H1 (cell line): ENCODE results near the gene VWA2. TPM values are rescaled to one million over a fixed set of nuclear protein-coding genes. Genes with fewer than 3 reads are reported as not detected.

ENCODE experiments used
- CTCF ChIA-PET: fragments of 300-600 bp; sonication (Branson Sonifier 250); formaldehyde crosslinking; loops from one replicate; lab custom pipeline; 2021; ENCODE audit not compliant: partially characterized antibody; lab: Charles Lee
- POLR2A ChIA-PET: fragments of 300-600 bp; sonication (Branson Sonifier 250); formaldehyde crosslinking; loops from one replicate; lab custom pipeline; 2021; ENCODE audit warnings: inconsistent platforms; ENCODE audit not compliant: partially characterized antibody; lab: Charles Lee
- DNase-seq, 2 experiments: peaks; one replicate each; pipeline versions ENCODE4 v3.0.0 to v3.0.0-alpha.2; 2010 to 2022; ENCODE audit warnings: low spot score in 2 of 2, low read depth in 1 of 2, mixed read lengths in 1 of 2
- FAIRE-seq: peaks from 2 replicates; lab custom pipeline; 2011; peaks lifted over from hg19 to GRCh38; lab: Jason Lieb, UNC
- H2AFZ ChIP-seq: 2 replicates; pipeline ENCODE4 v1.8.1; 2012; ENCODE audit warnings: low read length, inconsistent platforms
- H2AK5ac ChIP-seq: 2 replicates; pipeline ENCODE4 v1.6.1; 2013; ENCODE audit warnings: low read depth, low read length
- H2BK120ac ChIP-seq: replicated peaks from 2 replicates; pipeline ENCODE3; 2013; ENCODE audit warnings: low read depth, low read length, inconsistent platforms
- H2BK12ac ChIP-seq: 2 replicates; pipeline ENCODE4 v1.6.1; 2013; ENCODE audit warnings: low read depth, low read length
- H2BK15ac ChIP-seq: 2 replicates; pipeline ENCODE4 v1.6.1; 2013; ENCODE audit warnings: low read length
- H2BK20ac ChIP-seq: 2 replicates; pipeline ENCODE4 v1.6.1; 2013; ENCODE audit warnings: low read length
- H2BK5ac ChIP-seq: 2 replicates; pipeline ENCODE4 v1.6.1; 2013; ENCODE audit warnings: low read depth, low read length
- H3K14ac ChIP-seq: 2 replicates; pipeline ENCODE4 v1.6.1; 2013; ENCODE audit warnings: inconsistent platforms; ENCODE audit not compliant: insufficient read length
- H3K18ac ChIP-seq: 2 replicates; pipeline ENCODE4 v1.6.1; 2013; ENCODE audit warnings: low read length; ENCODE audit errors: extremely low read depth
- H3K23ac ChIP-seq: 2 replicates; pipeline ENCODE4 v1.6.1; 2013; ENCODE audit warnings: inconsistent platforms; ENCODE audit not compliant: insufficient read length
- H3K23me2 ChIP-seq: 2 replicates; pipeline ENCODE4 v1.6.1; 2013; ENCODE audit warnings: low read depth, low read length
- H3K27ac ChIP-seq: 2 replicates; pipeline ENCODE4 v1.6.1; 2011; ENCODE audit warnings: low read depth, low read length, inconsistent platforms
- H3K27me3 ChIP-seq, 4 experiments: replicated peaks in 1 of 4; 1 replicate in 1 of 4; 2 replicates in 3 of 4; pipeline versions ENCODE4 v1.6.1 to v1.8.1; 2011 to 2013; ENCODE audit warnings: low read length in 3 of 4, mild to moderate bottlenecking in 3 of 4, inconsistent platforms in 2 of 4, mixed read lengths in 2 of 4, moderate library complexity in 1 of 4; ENCODE audit not compliant: control insufficient read depth in 3 of 4, insufficient read depth in 3 of 4; ENCODE audit errors: extremely low read depth in 1 of 4
- H3K36me3 ChIP-seq, 4 experiments: 2 replicates each; pipeline versions ENCODE4 v1.6.1 to v1.8.1; 2011 to 2013; ENCODE audit warnings: mild to moderate bottlenecking in 4 of 4, low read length in 3 of 4, moderate library complexity in 2 of 4, control low read depth in 1 of 4, inconsistent platforms in 1 of 4; ENCODE audit not compliant: insufficient read depth in 4 of 4, control insufficient read depth in 2 of 4
- H3K4ac ChIP-seq: replicated peaks from 2 replicates; pipeline ENCODE3; 2013; ENCODE audit warnings: low read length, low read depth, mixed read lengths, inconsistent platforms; ENCODE audit not compliant: insufficient read length
- H3K4me1 ChIP-seq, 4 experiments: replicated peaks in 1 of 4; 1 replicate in 1 of 4; 2 replicates in 3 of 4; pipeline versions ENCODE4 v1.6.1 to v1.8.1; 2011 to 2013; ENCODE audit warnings: low read length in 3 of 4, inconsistent platforms in 2 of 4, mixed read lengths in 1 of 4; ENCODE audit not compliant: insufficient read depth in 4 of 4, control insufficient read depth in 3 of 4
- H3K4me2 ChIP-seq, 2 experiments: 2 replicates each; pipeline versions ENCODE4 v1.6.1 to v1.8.1; 2011 to 2013; ENCODE audit warnings: low read depth in 2 of 2, low read length in 2 of 2, control low read depth in 1 of 2, inconsistent platforms in 1 of 2, mild to moderate bottlenecking in 1 of 2; ENCODE audit not compliant: insufficient read depth in 1 of 2
- H3K4me3 ChIP-seq, 4 experiments: fragments of 200-600, 300-600 bp in 1 of 4; sonication (generic), shearing (Covaris generic), sonication (Bioruptor Twin) in 1 of 4; 2 replicates each; pipeline versions ENCODE4 v1.5.1 to v1.8.1; 2011 to 2016; ENCODE audit warnings: low read length in 4 of 4, low read depth in 3 of 4, control low read depth in 2 of 4, inconsistent platforms in 2 of 4, mild to moderate bottlenecking in 2 of 4, mixed read lengths in 1 of 4, moderate library complexity in 1 of 4; ENCODE audit not compliant: insufficient read depth in 2 of 4; ENCODE audit errors: extremely low read depth in 1 of 4
- H3K56ac ChIP-seq: replicated peaks from 2 replicates; pipeline ENCODE3; 2013; ENCODE audit warnings: low read depth, mild to moderate bottlenecking, mixed read lengths, low read length, inconsistent platforms; ENCODE audit not compliant: insufficient read length
- H3K79me1 ChIP-seq: 2 replicates; pipeline ENCODE4 v1.6.1; 2013; ENCODE audit warnings: low read depth, low read length, control low read depth
- H3K79me2 ChIP-seq, 2 experiments: 2 replicates each; pipeline versions ENCODE4 v1.6.1 to v1.8.1; 2012 to 2013; ENCODE audit warnings: low read length in 2 of 2, mild to moderate bottlenecking in 2 of 2, inconsistent platforms in 1 of 2; ENCODE audit not compliant: insufficient read depth in 2 of 2, control insufficient read depth in 1 of 2
- H3K9ac ChIP-seq, 4 experiments: replicated peaks in 1 of 4; 1 replicate in 1 of 4; 2 replicates in 3 of 4; pipeline versions ENCODE4 v1.6.1 to v1.8.1; 2011 to 2013; ENCODE audit warnings: low read depth in 3 of 4, low read length in 3 of 4, control low read depth in 2 of 4, mild to moderate bottlenecking in 2 of 4, moderate library complexity in 2 of 4, inconsistent platforms in 1 of 4; ENCODE audit errors: extremely low read depth in 1 of 4
- H3K9me3 ChIP-seq, 2 experiments: 2 replicates each; pipeline versions ENCODE4 v1.6.1 to v1.8.1; 2012 to 2013; ENCODE audit warnings: mild to moderate bottlenecking in 2 of 2, moderate library complexity in 2 of 2, control low read depth in 1 of 2, inconsistent platforms in 1 of 2, low read depth in 1 of 2, low read length in 1 of 2, mixed read lengths in 1 of 2; ENCODE audit not compliant: insufficient read depth in 2 of 2
- H4K20me1 ChIP-seq, 2 experiments: replicated peaks in 1 of 2; 2 replicates each; pipeline versions ENCODE3 to v1.8.1; 2011 to 2013; ENCODE audit warnings: inconsistent platforms in 2 of 2, low read length in 2 of 2, mild to moderate bottlenecking in 1 of 2; ENCODE audit not compliant: insufficient read depth in 2 of 2, control insufficient read depth in 1 of 2
- H4K5ac ChIP-seq: 2 replicates; pipeline ENCODE4 v1.6.1; 2013; ENCODE audit warnings: low read length, low read depth, mixed read lengths, inconsistent platforms; ENCODE audit not compliant: insufficient read length
- H4K8ac ChIP-seq: 2 replicates; pipeline ENCODE4 v1.8.0; 2013; ENCODE audit warnings: mild to moderate bottlenecking, moderate library complexity, low read length, inconsistent platforms; ENCODE audit not compliant: insufficient read depth; ENCODE audit errors: extremely low read depth
- H4K91ac ChIP-seq: replicated peaks from 2 replicates; pipeline ENCODE3; 2013; ENCODE audit warnings: low read length, mixed read lengths, inconsistent platforms; ENCODE audit not compliant: insufficient read length
- CBX8 ChIP-seq: fragments of 300-800, 300-1000 bp; sonication (generic); IDR thresholded peaks from 2 replicates; pipeline ENCODE4 v1.7.1; 2016; ENCODE audit warnings: low read depth, low read length, borderline replicate concordance
- CHD2 ChIP-seq: IDR thresholded peaks from 2 replicates; pipeline ENCODE4 v1.6.1; 2012; ENCODE audit warnings: low read length, improper control_type of control experiment
- EP300 ChIP-seq, 2 experiments: IDR thresholded peaks; 1 replicate in 1 of 2; 2 replicates in 1 of 2; pipeline ENCODE4 v1.6.1; 2011 to 2012; ENCODE audit warnings: low read depth in 2 of 2, low read length in 2 of 2, mild to moderate bottlenecking in 2 of 2, borderline replicate concordance in 1 of 2, inconsistent platforms in 1 of 2, moderate library complexity in 1 of 2
- FOSL1 ChIP-seq: IDR thresholded peaks from 2 replicates; pipeline ENCODE4 v1.6.1; 2011; ENCODE audit warnings: mild to moderate bottlenecking, low read depth, low read length, moderate library complexity; ENCODE audit not compliant: insufficient read depth
- JUN ChIP-seq: IDR thresholded peaks from 2 replicates; pipeline ENCODE4 v1.6.1; 2011; ENCODE audit warnings: low read depth, mild to moderate bottlenecking, improper control_type of control experiment, low read length
- JUND ChIP-seq: IDR thresholded peaks from 2 replicates; pipeline ENCODE4 v1.6.1; 2011; ENCODE audit warnings: mild to moderate bottlenecking, improper control_type of control experiment, low read length
- KDM5A ChIP-seq: fragments of 200-600 bp; IDR thresholded peaks from 2 replicates; pipeline ENCODE4 v1.7.1; 2012; ENCODE audit warnings: mild to moderate bottlenecking, low read length, inconsistent platforms, mixed read lengths
- MAX ChIP-seq: IDR thresholded peaks from 2 replicates; pipeline ENCODE4 v1.6.1; 2012; ENCODE audit warnings: inconsistent platforms
- NRF1 ChIP-seq: IDR thresholded peaks from 2 replicates; pipeline ENCODE4 v1.6.1; 2011; ENCODE audit warnings: mild to moderate bottlenecking, low read depth, low read length, improper control_type of control experiment
- RBBP5 ChIP-seq: IDR thresholded peaks from 2 replicates; pipeline ENCODE4 v1.7.1; 2012; ENCODE audit warnings: low read depth, mild to moderate bottlenecking, inconsistent platforms, low read length, moderate library complexity, borderline replicate concordance
- RXRA ChIP-seq: IDR thresholded peaks from 2 replicates; pipeline ENCODE4 v1.6.1; 2011; ENCODE audit warnings: low read depth, mild to moderate bottlenecking, low read length, moderate library complexity; ENCODE audit not compliant: insufficient read depth
- SRF ChIP-seq: IDR thresholded peaks from 2 replicates; pipeline ENCODE4 v1.6.1; 2011; ENCODE audit warnings: mild to moderate bottlenecking, low read depth, low read length, moderate library complexity
- TAF1 ChIP-seq: IDR thresholded peaks from 2 replicates; pipeline ENCODE4 v1.6.1; 2011; ENCODE audit warnings: mild to moderate bottlenecking, low read depth, low read length
- TEAD4 ChIP-seq: IDR thresholded peaks from 2 replicates; pipeline ENCODE4 v1.6.1; 2012; ENCODE audit warnings: low read depth, low read length, inconsistent platforms, mixed read lengths
- ZNF274 ChIP-seq: IDR thresholded peaks from 2 replicates; pipeline ENCODE4 v1.7.0; 2012; ENCODE audit warnings: low read length, borderline replicate concordance; ENCODE audit errors: extremely low read depth
- WGBS, 2 experiments: shearing (Covaris generic) in 1 of 2; methylation state at CpG; one replicate each; pipeline versions ENCODE4 v1.1.6 to v1.1.7; 2013 to 2015; ENCODE audit warnings: low lambda C conversion rate in 2 of 2, mixed read lengths in 2 of 2, inconsistent platforms in 1 of 2, low coverage in 1 of 2, missing lambda C conversion rate in 1 of 2; ENCODE audit not compliant: insufficient replicate concordance in 2 of 2, insufficient coverage in 1 of 2, insufficient read length in 1 of 2; ENCODE audit errors: extremely low coverage in 1 of 2, missing lambda C conversion rate in 1 of 2; 5-methylcytosine and 5-hydroxymethylcytosine counted together
- polyA plus RNA-seq, 7 experiments: library from polyadenylated mRNA; depleted of rRNA in 3 of 7; stranded (reverse) in 5 of 7; unstranded in 2 of 7; fragments of >200 nt in 5 of 7; fragments of 200-250 nt in 2 of 7; gene quantifications; 1 replicate in 5 of 7; 2 replicates in 1 of 7; 4 replicates in 1 of 7; pipeline versions ENCODE4 v1.2.1 to v1.2.3, GENCODE V29; 2011 to 2013; ENCODE audit warnings: missing spikeins in 2 of 7, mixed read lengths in 2 of 7
- total RNA-seq: library from RNA; stranded (reverse); fragmentation: NEBNext Ultra II Directional; extraction: Animal tissue kit (Norgen Biotek cat#: 25700); gene quantifications from 2 replicates; pipeline ENCODE4 v1.2.1, GENCODE V29; 2021

Gene VWA2
- total and polyA plus RNA-seq, 2 of the 8 experiments (the other 6 are each of a cell fraction or from before 2014, with no cell fraction given) = 2.8 to 2.9 TPM

DNA sequence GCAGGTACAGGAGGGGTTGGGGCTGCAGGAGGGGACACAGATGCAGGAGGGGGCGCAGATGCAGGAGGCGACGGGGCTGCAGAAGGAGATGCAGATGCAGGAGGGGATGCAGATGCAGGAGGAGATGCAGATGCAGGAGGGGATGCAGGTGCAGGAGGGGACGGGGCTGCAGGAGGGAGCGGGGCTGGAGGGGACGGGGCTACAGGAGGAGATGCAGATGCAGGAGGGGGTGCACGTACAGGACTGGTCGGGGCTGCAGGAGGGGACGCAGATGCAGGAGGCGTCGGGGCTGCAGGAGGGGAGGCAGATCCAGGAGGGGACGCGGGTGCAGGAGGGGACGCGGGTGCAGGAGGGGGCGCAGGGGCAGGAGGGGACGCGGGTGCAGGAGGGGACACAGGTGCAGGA lies 66.5 kb downstream of the VWA2 start:
- Histone ChIP-seq H3K4me2 (peak overlapping the region in 1 of 2 experiments; percentile 58; a peak in 1 of 4 replicates), H3K4me1 (peaks cover 0 to 8% (median 2%) of the 10 kb centered on the region in 4 experiments; a peak in 4 of 7 replicates), H3K9me3 (no peaks in the 10 kb centered on the region), H2BK12ac (no peak overlapping the region), H4K8ac (no peak overlapping the region), H2BK15ac (no peak overlapping the region), H3K79me2 (no peaks in the 10 kb centered on the region), H3K4ac (no peak overlapping the region), H2AK5ac (no peak overlapping the region), H3K27me3 (no peaks in the 10 kb centered on the region), H3K56ac (no peak overlapping the region), H4K20me1 (no peaks in the 10 kb centered on the region), H2BK5ac (no peak overlapping the region), H4K91ac (no peak overlapping the region), H3K9ac (no peak overlapping the region), H3K36me3 (no peaks in the 10 kb centered on the region), H2AFZ (no peak overlapping the region; the same call in 1 of the 2 replicates), H3K23me2 (peaks cover 4% of the 10 kb centered on the region; the same call in 1 of the 2 replicates), H2BK120ac (no peak overlapping the region), H4K5ac (no peak overlapping the region), H3K23ac (no peak overlapping the region), H2BK20ac (no peak overlapping the region), H3K4me3 (peak overlapping the region in 2 of 4 experiments; percentile 38 to 78; a peak in 2 of 8 replicates), H3K79me1 (no peaks in the 10 kb centered on the region), H3K18ac (no peak overlapping the region), H3K14ac (no peak overlapping the region), H3K27ac (no peak overlapping the region)
- POLR2A ChIA-PET = no interaction called here
- FAIRE-seq = no peak
- DNase-seq = no peak
- WGBS, 2 experiments = 100% methylated on average over 1 of the region's 18 CpGs; no CpG with 5 or more reads in 1 of the 2 experiments
- CTCF ChIA-PET = interaction anchor here (2.2 to 8.8 kb wide), 6 partner anchors 15 to 149 kb away, joined by 10 to 269 read pairs (median 26); no protein-coding TSS in a partner anchor
- TF ChIP-seq RBBP5 = no peak
- TF ChIP-seq EP300 (IDR thresholded peaks at IDR 0.05; ENCODE audit: borderline replicate concordance in 1 of 2, low read depth in 2 of 2, low read length in 2 of 2) = no peak
- TF ChIP-seq ZNF274 = no peak
- TF ChIP-seq CBX8 = no peak
- TF ChIP-seq MAX = no peak
- no peak for TF ChIP-seq SRF
- TF ChIP-seq NRF1 = no peak
- TF ChIP-seq JUND = no peak
- no peak for TF ChIP-seq KDM5A
- no peak for TF ChIP-seq FOSL1
- no peak for TF ChIP-seq TAF1
- no peak for TF ChIP-seq JUN
- TF ChIP-seq RXRA = no peak
- no peak for TF ChIP-seq CHD2
- TF ChIP-seq TEAD4 = no peak
